Rectal smooth muscle tissue (tissue), 1 donor: ENCODE data around the gene PIGR.
A peak's percentile ranks its signal among the peaks of the same experiment; 100 is the strongest.
"Not testable (repeated sequence)": the region's sequence is repeated elsewhere in the genome, so short reads cannot be mapped to it uniquely, and the experiment has no call there.

ENCODE experiments used
- H3K27ac ChIP-seq: one replicate; pipeline ENCODE4 v1.7.0; 2013; ENCODE audit warnings: low read depth, low read length, inconsistent platforms
- H3K27me3 ChIP-seq: one replicate; pipeline ENCODE4 v1.7.0; 2013; ENCODE audit warnings: low read length; ENCODE audit not compliant: control insufficient read depth, insufficient read depth
- H3K36me3 ChIP-seq: one replicate; pipeline ENCODE4 v1.7.0; 2013; ENCODE audit warnings: low read length; ENCODE audit not compliant: control insufficient read depth, insufficient read depth
- H3K4me1 ChIP-seq: one replicate; pipeline ENCODE4 v1.7.0; 2013; ENCODE audit warnings: low read length; ENCODE audit not compliant: control insufficient read depth, insufficient read depth
- H3K4me3 ChIP-seq: one replicate; pipeline ENCODE4 v1.7.0; 2013; ENCODE audit warnings: low read length
- H3K9ac ChIP-seq: one replicate; pipeline ENCODE4 v1.7.0; 2013; ENCODE audit warnings: low read length

The PIGR gene

GRCh38 chr1:206925106-206925736 lies 21.0 kb downstream of the PIGR start:
- Histone ChIP-seq H3K27me3 (no peaks in the 10 kb centered on the region), H3K4me1 (no peaks in the 10 kb centered on the region)

GRCh38 chr1:206924592-206925105 lies 21.6 kb downstream of the PIGR start:
- no peaks in the 10 kb centered on the region for H3K4me1 ChIP-seq
- no peak overlapping the region for H3K4me3 ChIP-seq
- H3K9ac ChIP-seq: no peak overlapping the region
- no peaks in the 10 kb centered on the region for H3K36me3 ChIP-seq
- no peak overlapping the region for H3K27ac ChIP-seq
- H3K27me3 ChIP-seq: no peaks in the 10 kb centered on the region

More at GRCh38 chr1:206925106-206925736, 21.0 kb downstream of the PIGR start:
- H3K4me3 ChIP-seq: no peak overlapping the region
- H3K36me3 ChIP-seq: no peaks in the 10 kb centered on the region
- no peak overlapping the region for H3K9ac ChIP-seq
- no peak overlapping the region for H3K27ac ChIP-seq

GRCh38 chr1:206923961-206924557 lies 22.2 kb downstream of the PIGR start:
- not testable (repeated sequence) for H3K27me3 ChIP-seq, H3K4me3 ChIP-seq, H3K36me3 ChIP-seq, H3K4me1 ChIP-seq, H3K27ac ChIP-seq
- peak overlapping the region; percentile 1 for H3K9ac ChIP-seq

GRCh38 chr1:206923009-206923960 lies 23.0 kb downstream of the PIGR start:
- H3K36me3 ChIP-seq: no peaks in the 10 kb centered on the region
- no peaks in the 10 kb centered on the region for H3K4me1 ChIP-seq
- H3K9ac ChIP-seq: peak overlapping the region; percentile 1
- no peak overlapping the region for H3K27ac ChIP-seq
- no peaks in the 10 kb centered on the region for H3K27me3 ChIP-seq
- no peak overlapping the region for H3K4me3 ChIP-seq

GRCh38 chr1:206922524-206922923 lies 23.7 kb downstream of the PIGR start:
- Histone ChIP-seq H3K4me3 (no peak overlapping the region), H3K27me3 (no peaks in the 10 kb centered on the region), H3K9ac (no peak overlapping the region), H3K36me3 (no peaks in the 10 kb centered on the region), H3K27ac (no peak overlapping the region), H3K4me1 (no peaks in the 10 kb centered on the region)

GRCh38 chr1:206921772-206922265 lies 24.4 kb downstream of the PIGR start, which contains the start of gene FCMR:
Gene FCMR (minus strand): TSS chr1:206921941. CDS start chr1:206921854, 87 bp downstream.
- H3K36me3 ChIP-seq: no peaks in the 10 kb centered on the region
- peak within 1 kb of the TSS; percentile 32 for H3K4me3 ChIP-seq
- no peaks in the 10 kb centered on the region for H3K27me3 ChIP-seq
- H3K4me1 ChIP-seq: no peaks in the 10 kb centered on the region
- no peak within 1 kb of the TSS for H3K27ac ChIP-seq
- peak within 1 kb of the TSS; percentile 18 for H3K9ac ChIP-seq

GRCh38 chr1:206918076-206918475 lies 28.2 kb downstream of the PIGR start:
- Histone ChIP-seq H3K27me3 (no peaks in the 10 kb centered on the region), H3K36me3 (no peaks in the 10 kb centered on the region), H3K9ac (no peak overlapping the region), H3K4me3 (no peak overlapping the region), H3K4me1 (no peaks in the 10 kb centered on the region), H3K27ac (no peak overlapping the region)

- no peaks in the 10 kb centered on the region for H3K36me3 ChIP-seq
- H3K4me1 ChIP-seq: no peaks in the 10 kb centered on the region
- H3K4me3 ChIP-seq: no peak overlapping the region
- H3K27ac ChIP-seq: no peak overlapping the region
- H3K9ac ChIP-seq: no peak overlapping the region
- no peaks in the 10 kb centered on the region for H3K27me3 ChIP-seq
Measured at GRCh38 chr1:206916000-206916709, 30.1 kb downstream of the PIGR start.

GRCh38 chr1:206915030-206915735 lies 31.1 kb downstream of the PIGR start:
- Histone ChIP-seq H3K9ac (no peak overlapping the region), H3K27ac (no peak overlapping the region), H3K27me3 (peaks cover 2% of the 10 kb centered on the region), H3K36me3 (no peaks in the 10 kb centered on the region), H3K4me3 (no peak overlapping the region), H3K4me1 (no peaks in the 10 kb centered on the region)

GRCh38 chr1:206913766-206914537 lies 32.3 kb downstream of the PIGR start:
- H3K27me3 ChIP-seq: peaks cover 10% of the 10 kb centered on the region
- no peaks in the 10 kb centered on the region for H3K36me3 ChIP-seq
- H3K4me3 ChIP-seq: no peak overlapping the region
- no peak overlapping the region for H3K27ac ChIP-seq
- peaks cover 4% of the 10 kb centered on the region for H3K4me1 ChIP-seq
- no peak overlapping the region for H3K9ac ChIP-seq
